Uterus (tissue), 2 donors: ENCODE data around the gene NAB2.

Experiments
- POLR2A ChIP-seq, 2 donors: fragments of 450-650 bp; IDR thresholded peaks; one replicate each; pipeline ENCODE4 v1.6.1; 2016; ENCODE audit warnings: antibody characterized with exemption in 2 of 2, mild to moderate bottlenecking in 1 of 2, moderate library complexity in 1 of 2
- TF ChIP-seq, protein P1 (sequence below), 4 experiments: fragments of 200-600 bp in 2 of 4; fragments of 450-650 bp in 2 of 4; sonication (generic) in 2 of 4; IDR thresholded peaks; one replicate each; pipeline ENCODE4 v1.5.1; 2016 to 2019; ENCODE audit warnings: antibody characterized with exemption in 4 of 4, mild to moderate bottlenecking in 2 of 4, moderate library complexity in 1 of 4

DNA sequence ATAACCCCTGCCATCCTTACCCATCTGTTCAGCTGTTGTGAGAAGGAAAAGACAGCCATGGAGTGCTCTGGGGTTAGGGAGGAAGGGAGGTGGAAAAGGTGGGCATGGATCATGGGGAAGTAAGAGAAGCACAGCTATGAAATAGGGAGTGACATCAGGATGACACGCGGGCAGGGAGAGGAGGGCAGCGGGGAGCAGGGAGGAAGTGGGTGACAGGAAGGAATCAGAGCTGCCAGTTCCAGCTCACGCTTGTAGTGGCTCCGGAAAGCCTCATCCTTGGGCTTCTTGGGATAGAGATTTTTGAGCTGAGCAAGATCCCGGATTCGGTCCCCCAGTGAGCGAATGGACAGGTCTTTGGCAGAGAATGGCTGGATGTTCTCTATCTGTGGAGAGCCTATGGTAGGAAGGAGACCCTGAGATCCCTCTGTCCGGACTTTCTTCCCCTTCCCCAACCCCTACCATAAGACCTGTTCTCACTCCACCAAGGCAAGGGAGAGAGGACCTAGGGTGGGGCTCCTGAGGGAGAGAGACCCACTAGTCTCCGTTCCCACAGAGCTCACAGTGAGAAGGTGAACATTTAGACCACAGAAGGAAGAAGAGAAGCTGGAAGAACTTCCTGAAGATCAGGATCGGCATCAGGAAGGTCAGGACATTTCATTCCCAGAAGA lies 10.3 kb downstream of the NAB2 start:
- TF ChIP-seq, protein P1, sequence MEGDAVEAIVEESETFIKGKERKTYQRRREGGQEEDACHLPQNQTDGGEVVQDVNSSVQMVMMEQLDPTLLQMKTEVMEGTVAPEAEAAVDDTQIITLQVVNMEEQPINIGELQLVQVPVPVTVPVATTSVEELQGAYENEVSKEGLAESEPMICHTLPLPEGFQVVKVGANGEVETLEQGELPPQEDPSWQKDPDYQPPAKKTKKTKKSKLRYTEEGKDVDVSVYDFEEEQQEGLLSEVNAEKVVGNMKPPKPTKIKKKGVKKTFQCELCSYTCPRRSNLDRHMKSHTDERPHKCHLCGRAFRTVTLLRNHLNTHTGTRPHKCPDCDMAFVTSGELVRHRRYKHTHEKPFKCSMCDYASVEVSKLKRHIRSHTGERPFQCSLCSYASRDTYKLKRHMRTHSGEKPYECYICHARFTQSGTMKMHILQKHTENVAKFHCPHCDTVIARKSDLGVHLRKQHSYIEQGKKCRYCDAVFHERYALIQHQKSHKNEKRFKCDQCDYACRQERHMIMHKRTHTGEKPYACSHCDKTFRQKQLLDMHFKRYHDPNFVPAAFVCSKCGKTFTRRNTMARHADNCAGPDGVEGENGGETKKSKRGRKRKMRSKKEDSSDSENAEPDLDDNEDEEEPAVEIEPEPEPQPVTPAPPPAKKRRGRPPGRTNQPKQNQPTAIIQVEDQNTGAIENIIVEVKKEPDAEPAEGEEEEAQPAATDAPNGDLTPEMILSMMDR (IDR thresholded peaks at IDR 0.05): no peak
- no peak for TF ChIP-seq POLR2A (IDR thresholded peaks at IDR 0.05)
